ENCODE measurements around the gene SLAMF6.
"Not testable (repeated sequence)": the region's sequence is repeated elsewhere in the genome, so short reads cannot be mapped to it uniquely, and the experiment has no call there.

- not testable (repeated sequence) for TF ChIP-seq CTCF, POLR2A, EP300, POLR2AphosphoS5 (IDR thresholded peaks at IDR 0.05)
Observed at GRCh38 chr1:160517519-160517918, 5.5 kb downstream of the SLAMF6 start.
